Endometrial microvascular endothelial cells (primary cell): ENCODE results near the gene AASS. TPM values are rescaled to one million over a fixed set of nuclear protein-coding genes. Genes with fewer than 3 reads are reported as not detected.
"Not testable (repeated sequence)": the region's sequence is repeated elsewhere in the genome, so short reads cannot be mapped to it uniquely, and the experiment has no call there.

Source experiments
- in situ Hi-C: cut with HindIII; loops from 2 replicates; pipeline ENCODE4 v1.10.0; 2017; ENCODE audit warnings: low sequenced_read_pairs, low pct_unique_long_range_greater_than_20kb; ENCODE audit errors: inconsistent ontology term
- total RNA-seq: library from RNA; depleted of rRNA; stranded (reverse); fragments of >200 nt; gene quantifications from one replicate; pipeline ENCODE4 v1.2.3, GENCODE V29; 2015; ENCODE audit errors: inconsistent ontology term

Gene AASS
- total RNA-seq: 20.9 TPM

DNA sequence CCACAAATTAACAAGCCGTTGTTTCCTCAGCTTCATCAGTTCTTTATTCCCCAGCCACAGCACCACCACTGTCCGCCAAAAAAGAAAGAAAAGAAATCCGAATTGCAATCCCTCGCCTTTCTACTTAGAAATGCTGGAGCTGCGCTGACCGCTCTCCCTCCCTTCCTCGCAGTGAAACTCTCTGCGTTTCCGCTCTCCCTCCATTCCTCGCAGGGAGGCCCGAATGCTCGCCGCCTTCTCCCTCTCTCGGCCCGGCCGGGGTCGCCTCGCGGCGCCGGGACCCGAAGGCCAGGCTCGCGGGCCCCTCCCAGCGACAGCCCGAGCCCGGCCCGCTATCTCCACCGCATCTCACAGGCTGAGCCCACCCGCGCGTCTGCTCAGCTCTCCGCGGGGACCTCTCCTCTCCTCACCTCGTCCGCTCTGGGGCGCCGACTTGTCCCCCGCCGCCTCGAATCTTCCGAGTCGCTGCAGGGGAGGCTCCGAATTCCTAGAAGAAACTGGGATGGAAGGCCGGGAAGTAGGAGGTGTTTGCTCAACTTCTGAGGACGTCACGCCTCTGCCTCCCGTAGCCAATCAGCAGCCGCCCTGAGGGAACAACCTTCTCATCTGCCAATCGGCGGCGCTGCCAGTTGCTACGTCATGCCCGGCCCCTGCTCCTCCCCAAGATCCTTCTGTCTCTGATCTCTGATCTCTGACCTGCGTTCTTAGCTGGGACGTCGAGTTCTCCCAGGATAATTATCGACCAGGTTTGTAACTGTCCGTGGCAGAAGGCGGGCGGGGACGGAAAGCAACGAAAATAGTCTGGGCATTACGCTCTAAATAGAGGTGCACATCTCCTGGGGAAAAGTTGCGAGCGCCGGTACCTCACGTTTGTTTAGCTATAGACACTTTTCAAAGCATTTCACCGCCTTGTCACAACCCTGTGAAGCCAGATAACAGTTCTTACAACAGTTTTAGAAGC is at the start of gene AASS:
Gene AASS (minus strand): TSS at position 499 of the 961 bp plus-strand sequence. CDS start 10,523 bp downstream, outside the sequence.
- in situ Hi-C loops: no loop called here

DNA sequence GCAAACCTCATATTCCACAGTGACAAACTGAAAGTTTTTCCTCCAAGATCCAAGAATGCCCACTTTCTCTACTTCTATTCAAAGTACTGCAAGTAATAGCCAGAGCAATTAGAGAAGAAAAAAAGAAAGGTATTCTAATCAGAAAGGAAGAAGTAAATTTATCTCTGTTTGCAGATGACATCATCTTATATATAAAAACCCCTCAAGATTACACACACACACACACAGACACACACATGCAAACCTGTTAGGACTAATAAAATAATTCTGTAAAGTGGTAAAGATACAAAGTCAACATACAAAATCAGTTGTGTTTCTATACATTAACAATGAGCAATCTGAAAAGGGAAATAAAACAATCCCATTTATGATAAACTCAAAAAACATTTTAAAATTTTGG is 44.7 kb upstream of the AASS start:
- in situ Hi-C loops: no loop called here

DNA sequence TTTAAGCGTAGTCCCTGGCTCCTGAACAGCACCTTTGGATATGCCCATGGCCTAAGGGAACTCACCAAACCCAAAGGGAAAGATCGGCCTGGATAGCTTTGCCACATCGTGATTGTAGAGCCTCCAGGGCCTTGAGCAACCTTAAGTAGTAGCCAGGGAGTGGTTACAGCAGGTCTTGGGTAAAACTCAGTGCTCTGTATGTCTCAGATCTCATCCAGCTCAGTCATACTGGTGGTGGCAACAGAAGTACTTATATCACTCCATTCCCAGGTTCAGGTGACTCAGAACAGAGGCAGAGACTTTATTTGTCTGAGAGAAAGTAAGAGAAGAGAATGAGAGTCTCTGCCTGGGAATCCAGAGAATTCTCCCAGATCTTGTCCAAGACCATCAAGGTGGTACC is 39.1 kb upstream of the AASS start:
- in situ Hi-C loops: no loop called here

DNA sequence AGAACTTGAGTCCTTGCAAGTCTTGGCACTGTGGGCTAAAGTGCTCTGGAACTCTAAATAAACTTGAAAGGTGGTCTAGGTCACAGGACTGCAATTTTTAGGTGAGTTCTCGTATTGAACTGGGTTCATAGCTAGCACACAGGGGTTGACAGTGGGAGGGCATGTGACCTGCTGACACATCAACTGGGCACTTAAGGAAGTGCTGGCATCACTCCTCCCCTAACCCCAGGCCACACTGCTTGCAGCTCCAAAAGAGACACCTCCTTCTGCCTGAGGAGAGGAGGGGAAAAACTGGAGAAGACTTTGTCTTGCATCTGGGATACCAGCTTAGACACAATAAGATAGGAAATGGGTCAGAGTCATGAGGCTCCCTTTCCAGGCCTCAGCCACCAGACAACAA is 38.0 kb upstream of the AASS start:
- in situ Hi-C loops: no loop called here

DNA sequence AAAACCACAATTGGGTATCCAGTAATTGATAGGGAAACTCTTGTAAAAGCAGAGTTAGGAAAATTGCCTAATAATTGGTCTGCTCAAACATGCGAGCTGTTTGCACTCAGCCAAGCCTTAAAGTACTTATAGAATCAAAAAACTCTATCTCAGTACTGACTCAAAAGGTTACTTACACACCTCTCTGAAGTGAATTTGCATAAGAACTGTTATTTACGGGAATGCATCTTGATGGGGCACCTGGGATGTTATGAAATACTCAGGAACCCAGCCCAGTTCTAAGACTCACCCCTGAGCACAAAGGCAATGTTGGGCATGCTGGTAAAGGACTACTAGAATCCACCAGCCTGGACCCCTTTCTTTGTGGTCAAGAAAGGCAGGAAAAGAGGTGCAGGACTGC is 28.1 kb upstream of the AASS start:
- in situ Hi-C loops: not testable (repeated sequence)

DNA sequence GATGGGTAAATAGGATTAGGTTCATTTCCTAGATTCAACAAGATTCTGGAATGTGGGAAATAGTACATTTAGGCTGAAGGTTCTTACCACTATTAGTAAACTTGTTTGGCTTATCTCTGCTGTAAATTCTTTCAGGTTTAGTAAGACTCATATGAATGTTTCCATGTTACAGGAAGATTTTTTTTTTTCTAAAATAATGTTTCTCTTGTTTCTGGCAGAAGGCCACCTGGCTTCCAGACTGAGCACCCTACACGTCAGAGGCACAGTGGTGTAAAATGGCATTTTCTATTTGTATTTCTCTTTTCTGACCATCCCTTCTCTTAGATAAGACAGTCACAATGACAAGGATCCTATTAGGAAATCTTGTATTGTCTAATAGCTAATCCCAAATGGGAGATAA is 22.7 kb upstream of the AASS start:
- in situ Hi-C loops: no loop called here

DNA sequence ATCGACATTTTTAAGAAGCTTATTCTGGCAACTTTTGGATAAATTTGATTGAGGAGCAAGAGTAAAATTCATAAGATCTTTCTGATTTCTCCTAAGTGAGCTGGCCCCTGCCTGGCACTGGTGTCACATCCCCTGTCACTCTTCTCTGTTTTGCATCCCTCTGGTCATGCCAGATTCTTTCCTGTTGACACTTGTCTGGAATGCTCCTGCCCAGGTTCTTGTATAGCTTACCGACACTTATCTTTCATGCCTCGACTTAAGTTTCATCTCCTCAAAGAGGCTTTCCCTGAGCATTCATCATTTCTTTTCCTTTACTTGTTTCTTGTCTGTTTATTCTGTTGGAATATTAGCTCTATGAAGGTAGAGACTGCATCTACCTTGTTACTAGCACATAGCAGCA is 22.2 kb upstream of the AASS start:
- in situ Hi-C loops: no loop called here

DNA sequence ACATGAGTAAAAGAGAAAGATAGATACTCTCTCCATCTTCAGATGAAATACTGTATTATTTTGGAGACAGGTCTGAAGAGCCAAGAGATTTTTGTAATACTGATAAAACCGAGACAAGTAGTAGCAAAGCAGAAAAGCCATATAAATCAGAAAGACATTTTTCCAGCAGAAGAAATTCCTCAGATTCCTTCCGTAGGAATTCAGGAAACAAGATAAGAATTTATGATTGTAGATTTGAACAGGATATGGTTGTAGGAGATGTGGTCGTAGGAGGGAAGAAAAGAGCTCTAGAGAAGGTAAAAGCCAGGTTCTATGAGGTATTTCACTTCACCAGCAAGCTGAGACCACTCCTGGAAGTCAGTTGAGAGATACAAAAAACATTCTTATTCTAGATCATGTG is 17.6 kb upstream of the AASS start:
- in situ Hi-C loops: no loop called here

DNA sequence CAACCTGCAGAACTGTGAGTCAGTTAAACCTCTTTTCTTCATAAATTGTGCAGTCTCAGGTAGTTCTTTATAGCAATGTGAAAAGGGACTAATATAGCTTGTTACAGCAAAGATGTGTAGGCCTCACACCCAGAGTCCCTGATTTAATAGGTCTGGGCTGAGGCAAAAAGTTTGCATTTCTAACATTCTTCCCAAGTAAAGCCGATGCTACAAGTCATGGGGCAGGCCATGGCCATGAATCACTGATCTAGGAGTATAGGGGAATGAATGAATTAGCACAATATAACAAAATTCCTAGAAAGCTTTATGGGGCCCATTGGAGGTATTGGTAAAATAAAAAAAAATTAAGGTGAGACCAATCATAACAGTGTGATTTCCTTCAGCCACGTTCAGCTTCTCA is 11.5 kb upstream of the AASS start:
- in situ Hi-C loops: no loop called here

DNA sequence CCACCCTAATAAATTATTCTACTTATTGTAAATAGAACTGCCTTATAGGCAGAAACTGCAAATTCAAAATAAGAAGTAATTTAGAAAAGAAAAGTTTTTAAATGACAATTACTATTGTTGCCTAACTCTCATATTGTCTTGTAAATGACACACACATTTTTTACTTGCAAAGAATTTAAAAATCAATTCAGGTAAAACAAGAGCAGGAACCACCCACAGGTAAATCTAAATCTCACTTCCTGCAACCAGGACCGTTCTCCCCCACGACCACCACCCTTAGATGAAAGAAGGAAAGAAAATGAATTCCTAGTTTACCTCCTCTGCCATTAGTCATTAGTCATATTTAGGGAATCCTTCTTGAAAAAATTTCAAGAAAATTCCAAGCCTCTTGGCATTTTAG is 4.8 kb upstream of the AASS start:
- in situ Hi-C loops: no loop called here

DNA sequence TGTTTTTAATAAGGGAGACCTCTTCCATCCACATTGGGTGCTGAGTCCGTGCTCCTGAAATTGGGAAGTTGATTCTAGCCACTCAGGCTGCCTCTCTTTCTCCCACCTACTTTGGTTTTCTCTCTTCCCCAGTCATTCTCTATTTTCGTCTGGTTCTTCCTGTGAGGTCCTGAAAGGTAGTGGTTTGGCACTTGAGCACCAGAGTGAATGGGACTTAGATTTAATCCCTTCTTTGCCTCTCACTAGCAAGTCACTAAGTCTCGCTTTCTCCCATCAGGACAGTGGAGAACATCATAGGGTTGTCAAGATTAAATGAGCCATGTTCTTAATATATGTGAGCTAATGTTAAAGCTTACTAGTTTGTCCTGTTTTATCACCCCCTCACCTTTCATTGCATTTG is 4.0 kb upstream of the AASS start:
- in situ Hi-C loops: no loop called here

DNA sequence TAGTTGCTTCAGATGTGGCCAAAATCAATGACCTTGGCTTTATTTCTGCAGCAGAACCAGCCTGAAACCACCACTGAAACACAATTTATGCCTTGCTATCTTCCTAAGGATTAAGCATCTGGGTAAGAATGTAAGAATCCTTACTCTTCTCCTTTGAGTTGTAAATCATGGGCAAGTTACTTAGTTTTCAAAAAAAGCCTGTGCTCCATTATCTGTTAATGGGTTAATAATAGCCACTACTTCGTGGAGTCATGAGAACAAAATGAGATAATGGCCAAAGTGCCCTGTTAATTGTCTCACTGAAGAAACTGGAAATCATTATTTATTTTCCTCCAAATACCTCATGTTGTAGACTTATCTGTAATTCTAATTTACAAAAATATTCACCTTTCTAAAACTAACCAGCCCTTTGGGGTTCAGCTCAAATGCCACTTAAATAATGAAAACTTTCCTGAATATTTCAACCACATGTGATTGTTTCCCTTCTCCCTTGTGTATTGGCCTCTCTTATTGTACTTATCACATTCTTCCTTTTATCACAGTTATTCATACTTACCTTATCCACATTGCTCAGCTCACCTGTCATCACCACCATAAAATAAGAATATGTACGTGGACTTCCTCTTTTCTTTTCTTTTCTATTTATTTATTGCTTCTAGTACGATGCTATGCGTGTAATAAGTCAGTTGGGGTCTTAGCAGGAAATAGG is 2.0 kb upstream of the AASS start:
- in situ Hi-C loops: no loop called here

DNA sequence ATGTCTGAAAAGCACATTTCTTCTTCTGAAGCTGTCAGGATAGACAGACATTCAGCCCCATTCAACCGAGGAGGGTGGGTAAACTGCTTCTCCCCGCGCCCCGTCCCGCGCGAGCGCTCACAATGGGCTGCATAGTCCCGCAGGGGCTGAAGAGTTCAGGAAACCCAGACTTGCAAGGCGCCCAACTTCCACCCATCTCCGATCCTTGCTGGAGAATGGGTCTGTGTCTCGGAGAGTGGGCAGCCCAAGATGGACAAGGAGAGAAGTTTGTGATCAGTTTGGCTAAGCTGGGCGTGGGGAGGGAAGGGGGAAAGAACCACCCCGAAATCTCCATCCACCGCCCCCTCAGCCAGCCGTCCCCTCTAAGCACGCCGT is 686 bp downstream of the AASS start:
- in situ Hi-C loops: no loop called here

DNA sequence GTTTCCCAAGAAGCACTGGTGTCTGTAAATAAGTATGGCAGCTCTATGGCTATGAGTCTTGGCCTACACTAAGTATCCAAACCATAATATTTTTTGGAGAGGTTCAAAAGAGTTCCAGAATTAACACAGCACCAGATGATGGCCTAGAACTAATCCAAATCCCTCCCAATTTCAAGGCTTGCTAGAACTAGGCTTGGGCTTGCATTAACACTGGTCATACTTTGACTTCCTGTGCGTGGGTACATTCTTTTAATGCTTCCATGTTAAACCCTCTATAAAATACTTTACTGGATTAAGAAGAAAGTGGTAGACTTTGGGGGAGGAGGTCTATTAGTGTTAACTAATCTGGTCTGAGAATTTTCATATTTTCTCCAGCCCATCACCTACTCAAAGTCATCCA is 3.1 kb downstream of the AASS start:
- in situ Hi-C loops: no loop called here

DNA sequence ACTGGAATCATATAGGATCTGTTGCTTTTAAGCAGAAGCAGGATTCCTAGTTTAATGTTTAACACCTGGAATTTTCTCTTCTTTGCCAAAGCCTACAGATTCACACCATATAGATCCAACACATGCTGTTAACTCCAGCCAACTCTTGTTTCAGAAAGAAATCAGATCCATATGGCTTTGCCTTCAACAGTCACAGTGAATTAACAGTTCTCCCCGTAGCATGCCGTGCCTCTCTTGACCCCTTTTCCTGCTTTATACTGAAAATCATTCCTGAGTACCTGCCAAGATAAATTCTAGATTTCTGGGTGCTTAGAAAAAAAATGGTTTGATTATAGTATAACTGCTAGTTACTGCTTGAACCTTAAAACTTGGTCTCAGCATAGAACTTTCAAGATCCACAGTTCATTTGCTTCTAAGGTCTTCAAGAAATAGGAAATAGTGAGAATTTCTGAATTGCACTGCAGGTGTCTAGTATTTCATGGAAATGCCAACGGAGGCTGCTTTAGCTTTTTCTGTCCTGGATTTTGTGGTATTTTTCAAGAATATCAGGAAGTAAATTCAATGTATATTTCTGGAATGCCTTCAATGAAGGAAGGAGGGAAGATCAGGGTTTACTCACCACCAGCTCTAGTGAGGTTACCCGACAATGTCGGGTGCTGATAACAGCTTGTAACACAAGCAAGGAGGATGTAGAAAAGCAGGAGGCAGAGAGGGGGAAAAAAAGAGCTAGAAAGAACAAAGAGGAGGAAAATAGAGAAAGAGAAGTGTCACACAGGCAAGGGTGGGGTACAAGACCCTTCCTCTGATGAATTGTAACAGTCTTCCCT is 6.6 kb downstream of the AASS start:
- in situ Hi-C loops: no loop called here

DNA sequence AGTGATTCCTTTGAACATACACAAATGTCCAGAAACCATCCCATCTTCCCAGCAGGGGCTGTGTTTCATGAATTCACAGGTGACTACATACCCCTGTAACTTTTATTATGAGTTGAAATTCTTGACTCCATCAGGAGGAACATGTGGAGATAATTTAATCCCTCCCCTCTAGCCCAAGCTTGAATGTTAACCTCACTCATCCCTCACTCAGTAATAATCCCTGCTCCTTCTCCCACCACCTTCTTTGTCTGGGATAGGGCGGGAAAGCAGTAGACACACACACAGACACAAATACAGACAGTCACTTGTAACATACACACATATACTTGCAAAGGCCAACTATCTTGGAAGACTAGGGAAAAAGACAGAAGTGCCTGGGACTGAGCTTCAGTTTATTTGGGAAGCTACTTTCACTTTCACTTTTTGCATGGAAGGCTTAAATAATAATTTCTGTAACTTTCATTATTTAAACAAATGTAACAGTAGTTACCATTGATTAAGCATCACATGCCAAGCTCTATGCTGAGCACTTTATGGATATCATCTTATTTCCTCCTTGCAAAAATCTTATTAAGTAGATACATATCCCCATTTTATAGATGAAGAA is 7.3 kb downstream of the AASS start:
- in situ Hi-C loops: no loop called here

DNA sequence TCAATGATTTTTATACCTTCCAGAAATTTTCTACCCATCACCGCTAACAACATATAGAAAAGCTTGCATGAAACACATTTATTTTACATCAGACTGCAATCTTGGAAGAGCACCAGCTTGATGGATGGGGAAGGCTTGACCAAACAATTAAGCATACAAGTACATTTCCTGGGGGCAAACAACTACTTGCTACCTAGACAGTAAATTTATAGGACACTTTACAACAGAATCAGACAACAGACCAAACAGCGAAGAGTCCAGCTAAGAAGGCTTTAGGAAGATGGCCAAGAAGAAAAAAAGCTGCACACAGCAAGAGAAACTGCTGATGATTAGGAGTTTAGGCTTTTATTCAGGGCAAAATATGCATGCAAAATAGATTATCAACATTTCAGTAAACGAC is 8.0 kb downstream of the AASS start:
- in situ Hi-C loops: no loop called here

DNA sequence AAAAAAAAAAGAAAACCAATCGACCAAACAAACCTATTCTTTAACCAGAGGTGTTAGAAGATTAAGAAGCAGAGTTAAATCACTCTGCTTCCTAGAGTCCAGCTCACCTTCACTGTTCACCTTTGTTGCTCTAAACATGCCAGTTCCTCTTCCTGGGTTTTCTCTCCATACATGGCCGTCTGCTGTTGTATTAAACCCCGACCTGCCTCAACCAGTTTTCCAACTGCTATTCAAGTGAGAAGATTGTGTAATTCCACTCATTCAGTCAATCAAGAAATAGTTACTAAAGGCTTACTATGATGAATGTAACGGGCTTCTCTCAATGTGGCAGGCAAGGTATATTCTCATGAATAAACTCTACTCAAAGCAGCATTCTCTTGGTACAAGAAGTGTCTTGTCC is 8.8 kb downstream of the AASS start:
- in situ Hi-C loops: no loop called here

DNA sequence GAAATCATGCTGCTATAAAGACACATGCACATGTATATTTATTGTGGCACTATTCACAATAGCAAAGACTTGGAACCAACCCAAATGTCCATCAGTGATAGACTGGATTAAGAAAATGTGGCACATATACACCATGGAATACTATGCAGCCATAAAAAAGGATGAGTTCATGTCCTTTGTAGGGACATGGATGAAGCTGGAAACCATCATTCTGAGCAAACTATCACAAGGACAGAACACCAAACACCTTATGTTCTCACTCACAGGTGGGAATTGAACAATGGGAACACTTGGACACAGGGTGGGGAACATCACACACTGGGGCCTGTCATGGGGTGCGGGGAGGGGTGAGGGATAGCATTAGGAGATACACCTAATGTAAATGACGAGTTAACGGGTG is 9.3 kb downstream of the AASS start:
- in situ Hi-C loops: not testable (repeated sequence)
